ENCODE results near the gene TMEM121B.

Gene TMEM121B

GRCh38 chr22:17109113-17109865, 11.9 kb downstream of the TMEM121B start:
- DNase-seq: no peak

DNA sequence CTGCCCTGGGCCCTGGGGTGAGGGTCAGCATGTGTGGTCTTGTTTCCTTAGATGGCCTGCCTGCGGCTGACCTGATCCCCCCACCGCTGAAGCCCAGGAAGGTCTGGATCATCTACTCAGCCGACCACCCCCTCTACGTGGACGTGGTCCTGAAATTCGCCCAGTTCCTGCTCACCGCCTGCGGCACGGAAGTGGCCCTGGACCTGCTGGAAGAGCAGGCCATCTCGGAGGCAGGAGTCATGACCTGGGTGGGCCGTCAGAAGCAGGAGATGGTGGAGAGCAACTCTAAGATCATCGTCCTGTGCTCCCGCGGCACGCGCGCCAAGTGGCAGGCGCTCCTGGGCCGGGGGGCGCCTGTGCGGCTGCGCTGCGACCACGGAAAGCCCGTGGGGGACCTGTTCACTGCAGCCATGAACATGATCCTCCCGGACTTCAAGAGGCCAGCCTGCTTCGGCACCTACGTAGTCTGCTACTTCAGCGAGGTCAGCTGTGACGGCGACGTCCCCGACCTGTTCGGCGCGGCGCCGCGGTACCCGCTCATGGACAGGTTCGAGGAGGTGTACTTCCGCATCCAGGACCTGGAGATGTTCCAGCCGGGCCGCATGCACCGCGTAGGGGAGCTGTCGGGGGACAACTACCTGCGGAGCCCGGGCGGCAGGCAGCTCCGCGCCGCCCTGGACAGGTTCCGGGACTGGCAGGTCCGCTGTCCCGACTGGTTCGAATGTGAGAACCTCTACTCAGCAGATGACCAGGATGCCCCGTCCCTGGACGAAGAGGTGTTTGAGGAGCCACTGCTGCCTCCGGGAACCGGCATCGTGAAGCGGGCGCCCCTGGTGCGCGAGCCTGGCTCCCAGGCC, 12.7 kb downstream of the TMEM121B start:
- no peak for DNase-seq

GRCh38 chr22:17107547-17107810, 13.7 kb downstream of the TMEM121B start:
- DNase-seq: no peak

DNA sequence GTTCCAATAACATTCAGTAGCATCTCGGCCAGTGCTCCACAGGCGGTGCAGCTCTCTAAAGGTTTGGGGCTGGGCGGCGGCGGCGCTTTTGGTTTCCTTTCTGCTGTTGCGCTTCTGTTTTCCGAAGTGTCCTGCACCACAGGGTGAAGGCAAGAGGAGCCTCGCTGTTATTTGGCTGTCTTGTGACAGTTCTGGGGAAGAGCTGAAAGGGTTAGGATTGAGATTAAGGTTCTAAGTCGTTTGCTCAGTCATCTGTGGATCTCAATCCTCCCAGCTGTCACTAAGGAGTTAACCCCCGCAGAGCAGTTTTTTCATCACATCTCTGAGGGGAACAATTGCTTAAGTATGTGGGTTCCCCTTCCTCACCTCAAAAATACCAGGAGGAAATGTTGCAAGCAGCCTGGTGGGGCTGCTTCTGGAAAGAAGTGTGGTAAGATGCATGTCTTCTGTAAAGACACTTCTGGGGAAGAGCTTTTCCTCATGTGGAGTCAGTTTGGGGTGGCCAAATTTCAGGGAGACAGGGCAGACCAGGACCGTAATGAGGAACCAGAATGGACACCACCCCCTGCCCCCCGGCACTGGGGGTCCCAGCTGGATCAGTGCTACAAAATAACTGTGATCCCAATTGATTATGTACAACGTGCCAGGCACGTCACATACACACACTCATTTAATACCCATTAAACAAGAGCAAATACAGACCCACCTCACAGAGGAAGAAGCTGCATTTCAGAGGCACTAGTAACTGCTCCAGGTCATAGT, 14.2 kb downstream of the TMEM121B start:
- no peak for DNase-seq

DNA sequence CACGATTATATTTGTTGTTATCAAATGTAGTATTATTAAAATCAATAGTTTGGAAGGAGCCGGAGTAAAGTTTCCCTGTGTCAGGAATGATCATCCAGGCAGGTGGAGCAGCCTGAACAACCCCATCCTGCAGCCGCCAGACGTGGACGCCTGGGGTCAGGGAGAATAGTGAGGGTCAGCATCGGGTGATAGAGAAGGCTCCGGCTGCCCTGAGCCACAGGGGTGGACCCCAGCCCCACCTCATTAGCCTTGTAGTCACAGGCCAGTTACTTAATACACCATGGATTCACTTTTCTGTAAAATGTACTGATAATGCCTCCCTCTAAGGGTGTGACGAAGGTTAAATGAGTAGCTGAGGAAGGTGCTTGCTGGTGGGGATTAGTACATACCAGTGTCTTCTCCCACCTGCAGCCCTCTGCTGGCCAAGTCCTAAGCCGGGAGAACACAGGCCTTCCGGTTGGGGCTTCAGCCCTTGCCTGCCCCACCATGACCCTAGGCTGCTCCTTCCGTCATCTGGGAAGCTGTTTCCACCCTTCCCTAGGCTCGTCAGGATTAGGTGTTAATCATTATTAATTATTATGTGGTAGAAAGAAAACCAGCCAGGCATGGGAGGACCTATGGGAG, 14.9 kb downstream of the TMEM121B start:
- no peak for DNase-seq

GRCh38 chr22:17105143-17106129, 15.7 kb downstream of the TMEM121B start:
- no peak for DNase-seq

DNA sequence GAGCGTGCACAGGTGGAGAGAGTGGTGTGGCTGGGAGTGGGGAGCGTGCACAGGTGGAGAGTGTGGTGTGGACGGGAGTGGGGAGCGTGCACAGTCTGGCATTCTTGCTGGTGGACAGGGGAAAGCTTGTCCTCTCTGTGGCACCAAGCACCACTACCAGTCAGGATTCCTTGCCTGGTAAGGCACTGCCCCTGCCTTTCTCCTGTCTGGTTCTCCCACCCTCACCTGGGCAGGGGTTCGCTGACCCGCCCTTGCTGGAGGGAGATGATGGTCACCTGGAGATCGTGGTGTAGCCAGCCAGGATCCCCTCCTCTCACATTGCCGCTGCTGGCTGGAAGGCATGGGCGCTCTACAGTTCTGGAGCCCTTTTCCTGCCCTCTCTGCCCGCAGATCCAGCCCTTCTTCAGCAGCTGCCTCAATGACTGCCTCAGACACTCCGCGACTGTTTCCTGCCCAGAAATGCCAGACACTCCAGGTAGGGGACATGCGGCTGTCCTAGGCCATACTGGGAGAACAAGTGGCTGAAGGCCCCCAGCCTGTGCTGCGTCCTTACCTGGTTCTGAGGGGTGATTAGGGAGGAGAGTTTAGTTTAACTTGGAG, 16.7 kb downstream of the TMEM121B start:
- no peak for DNase-seq

DNA sequence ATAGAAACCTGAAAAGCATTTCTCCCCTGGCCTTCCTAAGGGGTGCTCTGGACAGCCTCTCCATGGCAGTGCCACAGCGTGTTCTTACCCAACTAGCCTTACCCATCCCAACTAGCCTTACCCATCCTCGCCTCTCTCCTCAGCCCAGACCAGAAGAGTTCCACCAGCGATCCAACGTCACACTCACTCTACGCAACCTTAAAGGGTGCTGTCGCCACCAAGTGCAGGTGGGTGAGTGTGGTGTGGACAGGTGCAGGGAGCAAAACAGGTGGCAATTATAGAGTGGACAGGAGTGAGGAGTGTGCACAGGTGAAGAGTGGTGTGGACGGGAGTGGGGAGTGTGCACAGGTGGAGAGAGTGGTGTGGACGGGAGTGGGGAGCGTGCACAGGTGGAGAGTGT, 17.8 kb downstream of the TMEM121B start:
- DNase-seq: no peak

- no peak for DNase-seq
These were observed 18.9 kb downstream of the TMEM121B start for GRCh38 chr22:17102297-17102667.

GRCh38 chr22:17101475-17102296, 19.5 kb downstream of the TMEM121B start:
- DNase-seq: no peak

DNA sequence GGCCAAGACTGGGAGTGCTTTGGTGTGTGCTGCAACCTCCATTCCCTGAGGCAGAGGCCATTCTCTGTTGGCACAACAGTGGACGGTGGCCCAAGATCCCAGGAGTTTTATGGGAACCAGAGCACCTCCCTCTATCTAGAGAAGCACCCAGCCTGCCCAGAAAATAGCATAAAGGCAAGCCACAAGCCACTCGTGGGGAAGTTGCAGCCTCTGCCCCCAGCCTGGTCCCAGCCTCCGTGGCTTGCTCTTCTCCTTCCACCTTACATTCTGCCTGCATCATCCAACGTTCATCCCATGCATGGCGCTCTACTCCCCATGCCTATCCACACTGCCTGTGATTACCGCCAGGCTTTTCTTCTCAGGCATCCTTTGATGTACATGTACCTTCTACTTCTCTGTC, 20.5 kb downstream of the TMEM121B start:
- no peak for DNase-seq

GRCh38 chr22:17098379-17098819, 22.8 kb downstream of the TMEM121B start:
- DNase-seq: no peak

DNA sequence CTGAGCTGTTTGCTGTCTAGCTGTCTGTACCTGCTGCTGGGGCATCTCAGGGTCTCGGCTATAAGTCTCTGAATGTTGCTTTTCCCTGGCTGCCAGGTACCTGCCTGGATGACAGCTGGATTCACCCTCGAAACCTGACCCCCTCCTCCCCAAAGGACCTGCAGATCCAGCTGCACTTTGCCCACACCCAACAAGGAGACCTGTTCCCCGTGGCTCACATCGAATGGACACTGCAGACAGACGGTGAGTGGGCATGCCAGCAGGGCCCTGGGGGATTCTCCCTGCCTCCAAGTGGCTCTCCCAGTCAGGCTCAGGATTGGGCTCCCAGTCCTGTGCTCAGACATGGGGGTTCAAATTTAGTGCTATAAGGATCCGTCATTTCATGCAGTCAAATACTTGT, 23.5 kb downstream of the TMEM121B start:
- no peak for DNase-seq

DNA sequence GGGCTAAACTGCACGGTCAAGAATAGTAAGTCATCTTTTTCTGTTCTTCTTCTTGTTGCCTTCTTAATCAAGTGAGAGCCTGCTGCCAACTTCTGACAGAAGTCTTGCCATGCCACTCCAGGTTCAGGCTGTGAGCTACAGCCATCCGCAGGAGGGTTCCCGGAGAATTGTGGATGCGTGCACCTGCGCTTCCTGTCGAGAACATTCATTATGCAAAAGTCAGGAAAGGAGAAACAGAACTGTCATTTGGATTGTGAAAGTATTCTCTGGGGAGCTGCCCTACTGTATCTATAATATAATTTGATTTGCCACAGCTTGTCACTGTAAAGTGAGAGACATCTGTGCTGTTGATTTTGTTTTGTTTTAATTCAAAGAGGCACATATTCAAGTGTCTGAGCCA, 24.1 kb downstream of the TMEM121B start:
- no peak for DNase-seq

GRCh38 chr22:17096071-17096470, 25.1 kb downstream of the TMEM121B start:
- DNase-seq: no peak

- DNase-seq: no peak
These were observed 25.6 kb downstream of the TMEM121B start for GRCh38 chr22:17095538-17095937.

- no peak for DNase-seq
These were observed 28.1 kb downstream of the TMEM121B start for GRCh38 chr22:17093081-17093480.

DNA sequence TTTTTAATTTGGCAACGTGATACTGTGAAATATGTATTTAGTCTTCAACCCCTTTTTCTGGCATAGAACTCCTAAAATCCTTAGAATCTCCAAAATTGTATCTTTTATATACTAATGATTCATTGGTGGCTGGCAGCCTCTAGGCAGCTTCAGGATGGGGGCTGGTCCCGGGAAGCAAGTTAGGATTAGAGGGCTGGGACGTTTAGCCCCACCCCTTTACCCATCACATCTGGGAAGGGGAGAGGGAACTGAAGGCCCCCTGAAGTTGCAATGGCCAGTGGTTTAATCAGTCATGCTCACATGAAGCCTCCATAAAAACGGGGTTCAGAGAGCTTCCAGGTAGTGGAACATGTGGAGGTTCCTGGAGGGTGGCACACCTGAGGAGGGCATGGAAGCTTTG, 29.3 kb downstream of the TMEM121B start:
- no peak for DNase-seq

- no peak for DNase-seq
These were observed 30.6 kb downstream of the TMEM121B start for GRCh38 chr22:17090550-17090949.

- no peak for DNase-seq
These were observed 33.5 kb downstream of the TMEM121B start for GRCh38 chr22:17087498-17088131.

Measured in cerebellar nuclear complex (tissue), 1 donor.